GM18951 (cell line): ENCODE measurements around the gene SPARC.

Source experiments
- POLR2A ChIP-seq: IDR thresholded peaks from 4 replicates; pipeline ENCODE4 v1.6.1; 2011; ENCODE audit warnings: mild to moderate bottlenecking; ENCODE audit not compliant: insufficient read length, insufficient read depth; ENCODE audit errors: extremely low read depth
- in situ Hi-C: fragments of 300-500 bp; cut with MboI; formaldehyde crosslinking; loops from one replicate; pipeline ENCODE4 v1.12.0; 2022; ENCODE audit warnings: low sequenced_read_pairs, mixed read lengths, inconsistent platforms; ENCODE audit not compliant: unreplicated experiment

SPARC gene

DNA sequence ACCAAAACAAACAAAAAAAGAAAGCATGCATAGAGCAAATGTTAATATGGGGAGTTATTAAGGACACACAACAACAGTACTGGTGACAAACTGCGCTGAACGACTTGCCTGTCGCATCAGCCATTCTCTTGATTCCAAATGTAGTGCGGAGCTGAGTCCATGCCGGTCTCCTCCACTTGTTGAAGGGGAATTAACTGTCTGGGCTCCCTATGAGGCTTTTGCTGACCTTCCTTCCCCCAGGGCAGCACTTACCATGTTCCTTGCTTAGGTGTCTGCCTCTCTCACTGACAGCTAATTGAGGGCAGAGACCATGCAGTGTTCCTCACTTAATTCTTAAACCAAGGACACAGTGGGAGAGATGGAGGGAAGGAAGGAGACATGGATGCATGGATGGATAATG is 54.8 kb downstream of the SPARC start:
- in situ Hi-C loops: no loop called here
- no peak for TF ChIP-seq POLR2A

DNA sequence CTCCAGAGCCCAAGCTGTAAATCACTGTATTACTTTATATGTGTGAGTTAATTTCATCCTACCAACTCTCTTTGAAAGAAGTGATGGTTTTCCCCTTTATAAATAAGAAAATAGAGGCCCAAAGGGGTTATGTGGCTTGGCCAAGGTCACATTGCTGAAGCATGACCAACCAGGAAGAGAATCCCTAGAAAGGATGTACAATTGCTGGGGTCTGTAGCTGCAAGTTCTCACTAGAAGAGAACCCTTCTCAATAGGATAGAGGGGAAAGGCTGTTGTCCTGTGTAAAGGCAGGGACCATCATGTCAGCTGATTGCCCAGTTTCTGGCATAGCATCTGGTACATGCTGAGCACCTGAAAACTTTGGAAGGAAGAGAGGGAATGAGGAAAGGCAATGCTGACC is 56.6 kb downstream of the SPARC start:
- TF ChIP-seq POLR2A: no peak
- in situ Hi-C loops: no loop called here

DNA sequence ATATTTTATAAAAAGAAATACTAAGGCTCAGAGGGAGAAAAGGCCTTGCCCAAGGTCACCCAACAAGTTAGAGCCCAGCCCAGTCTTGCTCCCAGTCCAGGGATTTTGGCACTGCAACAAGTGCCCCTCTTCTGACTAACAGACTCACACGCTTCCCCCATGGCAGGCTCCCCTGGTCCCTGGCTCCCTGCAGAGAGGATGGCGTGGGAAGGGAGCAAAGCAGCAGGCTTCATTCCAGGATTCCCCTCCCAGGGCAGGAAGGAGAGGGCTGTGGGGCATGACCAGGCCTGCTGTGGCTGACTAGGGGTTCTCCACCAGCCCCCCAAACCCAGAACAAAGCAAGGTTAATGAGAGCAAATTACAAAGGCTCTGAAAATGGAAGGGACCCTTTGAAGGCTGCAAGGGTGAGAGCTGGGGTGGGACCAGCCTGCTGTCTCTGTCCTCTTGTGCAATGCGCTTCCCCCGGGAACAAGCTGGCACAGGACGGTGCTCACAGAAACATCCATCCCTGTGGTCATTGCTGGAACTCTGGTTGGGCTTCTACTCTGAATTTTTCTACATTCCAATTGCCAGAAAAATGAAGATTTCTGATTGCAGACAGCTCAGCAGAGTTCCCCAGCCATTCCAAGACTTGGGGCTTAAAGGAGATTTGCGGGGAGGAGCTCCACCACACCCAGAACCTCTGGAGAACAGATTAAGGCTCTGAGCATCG is 58.4 kb downstream of the SPARC start:
- no peak for TF ChIP-seq POLR2A
- in situ Hi-C loops: no loop called here

DNA sequence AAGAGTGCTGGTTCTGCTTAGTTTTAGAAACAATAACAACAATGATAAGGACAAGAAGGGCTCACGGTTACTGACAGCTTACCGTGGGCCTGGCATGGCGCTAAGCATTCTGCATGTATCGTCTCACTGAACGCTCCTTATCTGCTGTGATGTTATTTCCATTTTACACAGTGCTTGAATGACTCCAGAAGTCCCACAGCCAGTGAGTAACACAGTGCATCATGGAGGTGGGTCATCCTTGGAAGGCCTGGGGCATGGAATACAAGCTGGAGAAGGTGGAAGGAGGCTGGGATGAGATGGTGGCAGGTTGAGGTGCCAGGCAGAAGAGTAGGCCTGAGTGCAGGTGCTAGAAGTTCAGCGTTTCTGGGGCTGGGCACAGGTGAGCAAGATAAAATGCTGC is 59.1 kb downstream of the SPARC start:
- in situ Hi-C loops: no loop called here
- TF ChIP-seq POLR2A: no peak

DNA sequence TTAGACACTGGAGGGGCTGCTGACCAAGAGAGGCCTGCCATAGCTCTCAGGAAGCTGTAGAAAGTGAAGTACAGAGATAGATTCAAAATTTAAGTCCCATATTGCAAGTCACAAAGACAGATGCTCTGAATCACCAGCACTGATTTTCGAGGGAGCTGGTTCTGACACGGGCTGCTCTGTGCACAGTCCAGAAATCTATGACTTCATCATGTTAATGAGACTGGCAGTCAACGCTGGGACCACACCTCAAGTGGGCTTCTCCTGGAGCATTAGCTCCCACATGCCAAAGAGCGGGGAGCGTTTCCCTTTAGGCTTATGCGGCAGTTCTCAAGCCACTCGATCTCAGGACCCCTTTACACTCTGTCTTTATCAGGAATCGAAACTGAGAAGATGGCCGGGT is 61.4 kb downstream of the SPARC start:
- in situ Hi-C loops: no loop called here
- no peak for TF ChIP-seq POLR2A

DNA sequence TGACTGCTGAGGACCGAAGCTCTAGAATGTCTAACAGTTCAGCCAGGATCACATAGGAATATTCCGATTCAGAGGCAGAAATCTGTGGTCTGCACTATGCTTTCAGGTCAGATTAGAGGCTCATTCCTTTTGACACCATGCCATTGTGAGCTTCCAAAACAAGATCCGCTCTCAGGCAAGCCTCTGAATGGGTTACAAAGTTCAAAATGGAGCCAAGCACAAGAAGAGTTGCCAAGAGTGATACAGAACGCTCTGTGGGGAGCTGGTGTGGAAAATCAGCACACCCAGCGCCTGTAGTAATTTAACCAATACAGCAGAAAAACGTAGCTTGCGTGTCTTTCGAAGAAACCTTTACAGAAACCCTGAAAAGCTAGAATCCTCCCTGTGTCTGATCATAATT is 62.2 kb downstream of the SPARC start:
- in situ Hi-C loops: no loop called here
- no peak for TF ChIP-seq POLR2A

DNA sequence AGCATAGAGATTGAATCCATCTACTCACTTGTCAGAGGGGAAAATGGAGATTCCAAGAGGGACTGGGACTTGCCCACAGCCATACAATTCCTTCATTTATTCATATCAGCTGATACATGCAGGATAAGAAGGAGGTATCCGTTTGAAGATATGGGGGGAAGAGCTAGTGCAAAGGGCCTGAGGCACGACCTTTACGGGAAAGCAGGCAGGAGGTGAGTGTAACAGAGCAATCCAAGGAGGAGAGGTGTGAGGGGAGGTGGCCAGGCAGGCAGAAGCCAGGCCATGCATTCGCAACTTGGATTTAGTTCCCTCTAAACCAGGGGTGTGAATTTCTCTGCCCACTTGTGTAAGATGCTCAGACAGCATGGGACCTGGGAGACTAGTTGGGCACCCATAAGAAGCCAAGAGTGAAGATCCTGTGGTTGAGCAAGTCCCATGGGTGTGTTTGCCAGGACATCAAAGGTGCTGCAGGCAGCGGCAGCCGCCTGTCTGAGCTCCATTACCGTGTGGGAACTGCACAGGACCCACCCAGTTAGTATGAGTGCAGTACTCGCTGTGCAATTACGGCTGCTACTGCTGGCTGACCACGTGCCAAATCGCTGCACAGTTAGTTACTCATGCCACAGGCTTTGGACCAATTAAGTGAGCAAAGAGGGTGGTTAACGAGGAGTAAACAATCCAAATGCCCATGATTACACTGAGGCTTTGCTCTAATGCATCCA is 64.2 kb downstream of the SPARC start:
- in situ Hi-C loops: no loop called here

DNA sequence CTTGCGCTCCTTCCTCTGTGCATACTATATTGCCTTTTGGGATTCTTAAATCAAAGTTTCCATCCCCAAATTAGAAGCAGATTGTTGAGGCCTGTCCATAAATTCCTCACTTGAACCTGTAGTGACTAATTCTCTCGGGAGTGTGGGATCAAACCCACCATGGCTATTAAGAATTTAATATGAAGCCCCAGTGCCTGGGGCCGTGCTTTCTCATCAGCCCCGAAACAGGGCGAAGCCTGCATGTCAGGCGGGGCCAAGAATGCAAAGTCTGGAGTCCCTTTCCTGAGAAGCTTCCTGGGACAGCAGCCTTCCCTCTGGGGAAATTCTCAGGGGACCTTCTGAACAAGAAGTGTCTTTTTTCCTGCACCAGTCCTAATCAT is 66.3 kb downstream of the SPARC start:
- TF ChIP-seq POLR2A: no peak

More for the DNA sequence above, 64.2 kb downstream of the SPARC start:
- TF ChIP-seq POLR2A: no peak

DNA sequence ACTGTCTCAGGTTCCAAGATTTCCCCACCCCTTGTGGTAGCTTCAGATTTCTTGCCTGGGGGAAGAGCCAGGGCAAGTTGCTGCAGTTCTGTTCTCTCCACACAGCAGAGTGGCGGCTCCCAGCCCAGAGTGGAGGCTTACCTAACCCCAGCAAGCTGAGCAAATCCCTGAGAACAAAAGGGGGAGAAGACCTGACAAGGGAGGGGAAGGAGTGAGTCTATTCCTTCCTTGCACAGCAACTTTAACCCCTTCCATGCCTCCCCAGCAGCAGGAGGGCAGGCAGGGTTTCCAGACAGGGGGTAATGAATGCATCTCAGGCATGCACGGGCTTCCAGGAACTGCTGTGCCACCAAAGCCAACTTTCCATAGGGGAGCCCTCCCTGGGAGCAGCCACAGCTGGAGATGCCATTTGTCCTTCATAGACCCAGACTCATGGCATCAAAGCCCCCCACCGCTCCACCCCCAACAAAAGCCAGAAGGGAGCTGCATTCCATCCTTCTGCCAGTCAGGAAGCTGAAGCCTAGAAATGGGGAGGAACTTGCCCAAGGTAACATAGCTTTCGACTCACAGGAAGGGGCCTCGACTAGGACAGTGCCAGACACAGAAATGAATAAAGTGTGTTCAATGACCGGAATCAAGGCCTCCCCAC is 66.8 kb downstream of the SPARC start:
- in situ Hi-C loops: no loop called here
- no peak for TF ChIP-seq POLR2A

More for the DNA sequence above, 66.3 kb downstream of the SPARC start:
- in situ Hi-C loops: no loop called here

DNA sequence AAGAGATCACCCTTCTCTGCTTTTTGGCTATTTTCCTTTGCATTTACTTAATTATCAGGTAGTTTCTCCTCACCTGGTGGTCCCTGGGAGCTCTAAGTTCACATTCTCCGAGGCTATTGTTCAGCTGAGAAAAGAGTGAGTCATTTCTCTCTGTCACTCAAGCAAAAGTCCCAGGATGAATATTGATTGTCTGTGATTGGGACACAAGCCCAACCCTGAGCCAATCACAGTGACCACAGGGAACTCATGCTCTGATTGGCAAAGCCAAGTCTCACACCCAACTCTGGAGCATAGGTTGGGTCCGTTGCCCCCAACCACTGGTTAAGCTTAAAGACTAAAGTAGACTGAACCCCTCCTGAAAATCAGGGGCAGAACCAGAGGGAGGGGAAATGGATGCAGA is 67.8 kb downstream of the SPARC start:
- TF ChIP-seq POLR2A: no peak
- in situ Hi-C loops: no loop called here

DNA sequence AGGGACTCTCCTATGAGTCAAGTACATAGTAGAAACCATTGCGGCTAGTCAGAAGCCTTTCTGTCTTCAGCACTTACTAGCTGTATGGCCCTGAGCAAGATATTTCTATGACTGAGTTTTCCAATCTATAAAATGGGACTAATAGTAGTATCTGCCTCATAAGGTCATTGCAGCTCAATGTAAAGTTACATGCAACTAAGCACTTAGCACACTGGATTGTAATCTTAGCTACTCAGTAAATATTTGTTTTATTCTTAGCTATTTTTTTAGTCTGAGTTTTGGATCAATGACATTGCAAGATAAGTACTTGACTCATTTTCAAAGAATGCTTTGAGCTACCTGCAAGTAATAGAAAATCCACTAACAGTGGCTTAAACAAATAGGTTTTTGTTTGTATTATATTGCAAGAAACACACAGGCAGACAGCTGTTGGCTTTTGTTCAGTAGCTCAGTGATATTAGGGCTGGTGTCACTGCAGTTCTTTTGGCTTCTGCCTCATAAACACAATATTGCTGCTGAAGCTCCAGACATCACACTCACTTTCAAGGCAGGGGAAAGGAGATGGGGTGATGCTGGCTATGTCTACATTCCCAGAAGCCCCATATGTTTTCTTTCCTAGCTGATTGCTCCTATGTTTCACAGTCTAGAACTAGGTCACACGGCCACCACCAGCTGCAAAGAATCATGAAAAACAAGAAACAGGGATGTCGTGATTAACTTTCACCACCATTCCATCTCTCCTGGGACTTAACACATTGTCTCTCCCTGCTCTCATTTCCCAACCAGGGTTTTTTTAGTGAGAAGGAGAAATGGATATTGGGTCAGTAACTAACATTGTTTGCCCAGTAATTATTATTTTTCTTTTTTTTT is 68.6 kb downstream of the SPARC start:
- in situ Hi-C loops: no loop called here
- TF ChIP-seq POLR2A: no peak

DNA sequence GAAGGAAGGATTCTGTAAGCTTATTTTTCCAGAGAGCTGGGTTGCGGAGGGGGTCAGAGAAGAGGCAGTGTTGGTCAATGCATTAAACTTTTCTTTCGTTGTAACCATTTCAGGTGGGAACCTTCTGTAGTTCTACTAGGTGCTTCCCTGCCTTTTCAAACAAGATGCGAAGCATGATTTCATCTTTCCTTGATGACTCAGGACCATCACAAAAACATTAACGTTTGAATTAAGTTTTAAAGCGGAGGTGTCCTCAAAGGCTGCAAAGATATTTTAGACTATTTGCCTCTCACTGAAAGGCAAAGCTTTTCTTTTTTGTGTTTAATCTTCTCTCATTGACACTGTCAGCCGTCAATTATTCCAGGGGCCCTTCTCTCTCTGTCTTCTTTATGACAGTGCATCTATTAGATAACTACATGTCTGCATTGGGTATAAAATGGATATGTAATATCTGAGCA is 69.3 kb downstream of the SPARC start:
- TF ChIP-seq POLR2A: no peak
- in situ Hi-C loops: no loop called here

DNA sequence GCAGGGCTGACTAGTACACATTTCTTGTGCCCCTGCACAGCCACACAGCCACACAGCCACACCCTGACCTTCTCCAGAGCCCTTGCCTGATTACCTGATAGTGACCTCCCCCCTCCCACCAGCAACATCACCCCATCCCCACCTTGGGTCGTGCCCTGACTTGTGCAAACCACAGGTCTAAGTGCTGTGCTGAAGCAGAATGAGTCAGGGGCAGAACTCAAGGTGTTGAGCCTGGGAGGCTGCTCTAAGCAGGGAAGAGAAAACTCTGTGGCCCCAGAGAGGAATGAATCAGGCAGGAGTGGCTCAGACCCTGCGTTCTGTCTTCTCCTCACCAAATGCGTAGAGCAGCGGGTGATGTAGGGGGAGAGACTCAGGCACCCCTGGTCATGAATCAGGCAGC is 71.3 kb downstream of the SPARC start:
- in situ Hi-C loops: no loop called here
- TF ChIP-seq POLR2A: no peak
